Peyer's patch (tissue), 4 donors: ENCODE data around the gene CPO.
A peak's percentile ranks its signal among the peaks of the same experiment; 100 is the strongest.

Experiments
- POLR2A ChIP-seq, 2 donors: fragments of 450-650 bp; IDR thresholded peaks; one replicate each; pipeline ENCODE4 v1.5.1; 2017; ENCODE audit warnings: antibody characterized with exemption in 2 of 2, mild to moderate bottlenecking in 2 of 2, moderate library complexity in 2 of 2
- TF ChIP-seq, protein P1 (sequence below), 6 experiments: fragments of 450-650 bp in 4 of 6; fragments of 200-600 bp in 2 of 6; sonication (generic) in 1 of 6; IDR thresholded peaks; one replicate each; pipeline ENCODE4 v1.5.1; 2017 to 2019; ENCODE audit warnings: antibody characterized with exemption in 6 of 6, mild to moderate bottlenecking in 3 of 6, moderate library complexity in 1 of 6

DNA sequence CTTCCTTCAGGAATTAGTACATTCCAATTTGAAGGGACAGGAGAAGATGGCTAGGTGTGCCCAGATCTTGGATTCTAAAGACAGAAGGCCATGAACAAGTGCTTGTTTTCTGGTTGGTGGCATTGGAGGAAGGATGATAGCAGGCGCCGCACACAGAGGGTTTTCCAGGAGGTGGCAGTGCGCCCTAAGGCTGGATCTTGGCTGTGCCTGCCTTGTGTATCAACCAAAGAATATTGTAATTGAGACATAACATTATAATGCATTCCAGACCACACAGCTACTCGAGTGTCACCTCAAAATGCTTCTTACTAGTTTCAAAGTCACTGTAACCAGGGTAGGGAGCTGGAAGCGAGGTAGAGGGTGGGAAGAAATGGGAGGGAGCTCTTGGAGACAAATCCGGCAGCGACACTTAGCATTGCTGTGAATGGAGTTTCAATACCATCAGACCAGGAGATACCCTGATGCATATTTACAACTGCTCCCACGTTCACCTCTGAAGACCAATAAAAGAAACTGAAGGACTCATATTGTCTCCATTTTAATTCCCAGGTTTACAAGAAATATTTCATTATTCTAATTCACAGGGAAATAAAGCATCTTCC lies 42.5 kb downstream of the CPO start:
- TF ChIP-seq, protein P1, sequence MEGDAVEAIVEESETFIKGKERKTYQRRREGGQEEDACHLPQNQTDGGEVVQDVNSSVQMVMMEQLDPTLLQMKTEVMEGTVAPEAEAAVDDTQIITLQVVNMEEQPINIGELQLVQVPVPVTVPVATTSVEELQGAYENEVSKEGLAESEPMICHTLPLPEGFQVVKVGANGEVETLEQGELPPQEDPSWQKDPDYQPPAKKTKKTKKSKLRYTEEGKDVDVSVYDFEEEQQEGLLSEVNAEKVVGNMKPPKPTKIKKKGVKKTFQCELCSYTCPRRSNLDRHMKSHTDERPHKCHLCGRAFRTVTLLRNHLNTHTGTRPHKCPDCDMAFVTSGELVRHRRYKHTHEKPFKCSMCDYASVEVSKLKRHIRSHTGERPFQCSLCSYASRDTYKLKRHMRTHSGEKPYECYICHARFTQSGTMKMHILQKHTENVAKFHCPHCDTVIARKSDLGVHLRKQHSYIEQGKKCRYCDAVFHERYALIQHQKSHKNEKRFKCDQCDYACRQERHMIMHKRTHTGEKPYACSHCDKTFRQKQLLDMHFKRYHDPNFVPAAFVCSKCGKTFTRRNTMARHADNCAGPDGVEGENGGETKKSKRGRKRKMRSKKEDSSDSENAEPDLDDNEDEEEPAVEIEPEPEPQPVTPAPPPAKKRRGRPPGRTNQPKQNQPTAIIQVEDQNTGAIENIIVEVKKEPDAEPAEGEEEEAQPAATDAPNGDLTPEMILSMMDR (IDR thresholded peaks at IDR 0.05): peak in 5 of 6 experiments; percentile 3 to 58 (median 57)
- TF ChIP-seq POLR2A (IDR thresholded peaks at IDR 0.05): no peak
